VCaP (cell line): ENCODE results near the gene ARRB1.
"Not testable (repeated sequence)": the region's sequence is repeated elsewhere in the genome, so short reads cannot be mapped to it uniquely, and the experiment has no call there.

ENCODE experiments used
- H3K27ac ChIP-seq: fragments of 450-650 bp; 2 replicates; pipeline ENCODE4 v1.5.1; 2017
- TF ChIP-seq, protein P1 (sequence below): fragments of 450-650 bp; conservative IDR thresholded peaks from 2 replicates; pipeline ENCODE4 v1.5.1; 2017; ENCODE audit warnings: mild to moderate bottlenecking, moderate library complexity

The ARRB1 gene

DNA sequence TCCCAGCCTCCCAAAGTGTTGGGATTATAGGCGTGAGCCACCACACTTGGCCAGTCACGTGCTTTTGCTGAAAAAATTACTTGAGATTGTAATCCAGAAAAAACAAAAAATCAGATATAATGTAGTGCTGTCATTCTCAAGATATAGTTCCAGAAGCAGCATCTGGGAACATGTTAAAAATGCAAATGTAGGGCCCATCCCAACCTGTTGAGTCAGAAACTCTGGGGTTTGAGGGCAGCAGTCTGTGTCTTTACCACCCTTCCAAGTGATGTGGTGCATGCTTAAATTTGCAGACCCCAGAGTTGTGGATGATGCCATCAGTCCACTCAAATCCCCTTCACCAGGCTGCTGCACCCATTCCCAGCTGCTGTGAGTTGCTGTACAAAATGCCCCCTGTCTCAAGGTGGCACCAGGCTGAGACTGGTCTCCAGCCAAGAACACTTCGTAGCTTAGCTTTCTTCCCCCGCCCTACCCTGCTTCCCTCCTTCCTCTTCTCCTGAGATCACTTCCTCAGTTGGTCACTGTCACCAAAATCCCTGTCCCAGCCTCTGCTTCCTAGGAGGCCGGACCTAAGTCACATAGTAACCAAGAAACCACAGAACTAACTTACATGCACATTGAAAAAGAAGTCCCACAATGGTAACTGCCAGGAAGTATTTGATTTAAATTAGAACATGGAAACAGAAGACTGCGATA is 18.2 kb upstream of the ARRB1 start:
- TF ChIP-seq, protein P1, sequence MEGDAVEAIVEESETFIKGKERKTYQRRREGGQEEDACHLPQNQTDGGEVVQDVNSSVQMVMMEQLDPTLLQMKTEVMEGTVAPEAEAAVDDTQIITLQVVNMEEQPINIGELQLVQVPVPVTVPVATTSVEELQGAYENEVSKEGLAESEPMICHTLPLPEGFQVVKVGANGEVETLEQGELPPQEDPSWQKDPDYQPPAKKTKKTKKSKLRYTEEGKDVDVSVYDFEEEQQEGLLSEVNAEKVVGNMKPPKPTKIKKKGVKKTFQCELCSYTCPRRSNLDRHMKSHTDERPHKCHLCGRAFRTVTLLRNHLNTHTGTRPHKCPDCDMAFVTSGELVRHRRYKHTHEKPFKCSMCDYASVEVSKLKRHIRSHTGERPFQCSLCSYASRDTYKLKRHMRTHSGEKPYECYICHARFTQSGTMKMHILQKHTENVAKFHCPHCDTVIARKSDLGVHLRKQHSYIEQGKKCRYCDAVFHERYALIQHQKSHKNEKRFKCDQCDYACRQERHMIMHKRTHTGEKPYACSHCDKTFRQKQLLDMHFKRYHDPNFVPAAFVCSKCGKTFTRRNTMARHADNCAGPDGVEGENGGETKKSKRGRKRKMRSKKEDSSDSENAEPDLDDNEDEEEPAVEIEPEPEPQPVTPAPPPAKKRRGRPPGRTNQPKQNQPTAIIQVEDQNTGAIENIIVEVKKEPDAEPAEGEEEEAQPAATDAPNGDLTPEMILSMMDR, result no peak
- no peak overlapping the region for H3K27ac ChIP-seq

DNA sequence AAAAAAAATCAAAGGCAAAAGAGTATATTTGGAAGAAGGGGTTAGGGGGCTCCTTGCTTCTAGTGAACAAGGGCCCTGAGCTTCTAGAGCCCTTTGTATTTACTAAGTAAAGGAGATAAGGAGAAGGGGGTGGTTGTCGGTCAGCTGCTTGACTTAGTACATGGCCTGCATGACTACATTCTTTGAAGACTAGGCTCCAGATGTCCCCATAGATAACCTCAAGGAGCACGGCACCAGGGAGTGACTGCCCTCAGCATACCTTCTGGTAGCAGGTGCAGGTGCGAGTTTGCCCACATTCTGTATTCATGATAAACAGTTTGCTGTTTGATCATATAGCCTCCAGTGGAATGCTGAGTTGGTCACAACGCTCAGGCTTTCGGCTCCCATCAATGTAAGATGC is 15.4 kb upstream of the ARRB1 start:
- H3K27ac ChIP-seq, result not testable (repeated sequence)

DNA sequence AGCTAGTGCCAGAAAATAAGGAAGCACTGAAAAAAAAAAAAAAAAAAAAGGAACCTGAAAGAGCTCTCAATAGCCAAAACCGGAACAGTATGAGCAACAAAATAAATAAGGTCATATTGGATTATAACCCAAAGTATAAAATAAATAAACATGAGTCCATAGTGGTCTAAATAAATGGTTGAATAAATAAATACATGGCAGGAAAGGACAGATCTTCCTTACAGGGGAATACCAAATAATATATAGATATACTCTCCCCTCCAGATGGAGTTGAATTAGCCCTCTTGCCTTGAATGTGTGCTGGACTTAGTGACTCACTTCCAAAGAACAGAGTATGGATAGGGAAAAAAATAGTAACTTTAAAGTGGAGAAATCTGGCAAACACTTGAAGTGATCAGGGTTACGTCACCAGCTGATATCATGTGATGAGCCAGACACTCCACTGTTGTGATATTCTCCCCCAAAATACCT is 14.3 kb upstream of the ARRB1 start:
- TF ChIP-seq, protein P1, result no peak
- no peak overlapping the region for H3K27ac ChIP-seq

DNA sequence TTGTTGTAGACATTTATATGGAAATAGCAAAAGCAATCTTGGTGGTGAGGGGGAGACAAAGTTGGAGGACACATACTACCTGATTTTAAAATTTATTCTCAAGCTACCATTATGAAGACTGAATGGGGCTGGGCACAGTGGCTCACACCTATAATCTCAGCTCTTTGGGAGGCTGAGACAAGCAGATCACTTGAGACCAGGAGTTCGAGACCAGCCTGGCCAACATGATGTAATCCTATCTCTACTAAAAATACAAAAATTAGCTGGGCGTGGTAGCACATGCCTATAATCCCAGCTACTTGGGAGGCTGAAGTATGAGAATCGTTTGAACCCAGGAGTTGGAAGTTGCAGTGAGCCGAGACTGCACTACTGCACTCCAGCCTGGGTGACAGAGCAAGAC is 10.8 kb upstream of the ARRB1 start:
- not testable (repeated sequence) for H3K27ac ChIP-seq

DNA sequence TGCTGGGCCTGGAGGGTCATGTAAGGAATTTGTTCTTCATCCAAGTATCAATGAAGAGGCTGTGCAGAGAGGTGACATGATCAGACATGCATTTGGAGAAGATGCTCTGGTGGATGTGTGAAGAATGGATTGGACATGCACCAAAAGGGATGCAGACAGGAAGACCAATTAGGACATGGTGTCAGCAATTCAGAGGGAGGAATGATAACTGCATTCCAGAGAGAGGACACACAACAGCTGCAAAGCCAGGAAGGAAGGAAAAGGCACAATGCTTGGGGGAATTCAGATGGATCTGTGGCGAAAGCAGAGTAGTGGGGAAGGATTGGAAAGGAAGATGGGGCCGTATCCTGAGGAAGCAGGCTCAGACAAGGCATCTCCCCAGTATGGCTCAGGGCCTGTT is 5.2 kb upstream of the ARRB1 start:
- H3K27ac ChIP-seq, result no peak overlapping the region
- TF ChIP-seq, protein P1, result no peak

DNA sequence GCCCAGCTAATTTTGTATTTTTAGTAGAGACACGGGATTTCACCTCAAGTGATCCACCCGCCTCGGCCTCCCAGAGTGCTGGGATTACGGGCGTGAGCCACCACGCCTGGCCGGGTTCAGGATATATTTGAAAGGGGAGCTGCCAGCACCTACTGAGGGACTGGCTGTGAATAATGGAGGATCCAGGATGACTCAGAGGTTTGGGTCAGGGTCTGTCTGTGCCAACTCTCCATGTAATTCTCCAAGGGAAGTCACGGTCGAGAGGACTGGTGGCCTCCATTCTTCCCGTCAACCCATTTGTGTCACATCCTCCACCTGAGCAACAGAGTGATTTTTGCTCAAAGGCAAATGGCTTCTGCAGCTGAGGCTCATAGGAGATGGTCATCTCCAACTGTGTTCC is 3.6 kb upstream of the ARRB1 start:
- H3K27ac ChIP-seq, result no peak overlapping the region
- TF ChIP-seq, protein P1, result no peak

DNA sequence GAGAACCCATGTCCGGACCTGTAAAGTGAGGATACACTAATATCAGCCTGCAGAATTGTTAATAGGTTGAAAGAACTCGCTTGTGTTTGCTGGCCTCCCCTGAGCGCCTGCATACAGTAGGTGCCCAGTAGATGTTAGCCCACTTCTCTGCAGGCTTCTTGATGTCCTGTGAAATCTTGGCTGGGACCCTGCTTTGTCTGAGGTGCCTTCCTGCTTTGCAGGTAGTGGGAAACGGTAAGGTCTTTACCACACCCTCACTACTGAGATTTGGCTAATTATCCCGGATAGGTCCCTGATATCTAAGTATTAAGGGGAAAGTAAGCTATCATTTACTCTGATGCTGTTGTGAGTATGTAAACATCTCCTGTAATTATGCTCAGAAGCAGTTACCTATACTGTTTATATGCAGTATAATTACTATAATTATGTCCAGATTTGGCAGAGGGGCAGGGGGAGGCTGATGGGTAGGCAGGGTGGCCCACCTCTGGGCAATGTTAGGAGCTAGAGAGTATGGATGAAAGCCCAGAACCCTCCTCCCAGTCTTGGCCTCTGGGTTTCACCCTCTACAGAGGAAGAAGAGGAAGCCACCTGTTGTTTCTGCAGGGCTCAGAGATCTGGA is 1.2 kb upstream of the ARRB1 start:
- TF ChIP-seq, protein P1, result no peak
- H3K27ac ChIP-seq, result peak overlapping the region; percentile 94

DNA sequence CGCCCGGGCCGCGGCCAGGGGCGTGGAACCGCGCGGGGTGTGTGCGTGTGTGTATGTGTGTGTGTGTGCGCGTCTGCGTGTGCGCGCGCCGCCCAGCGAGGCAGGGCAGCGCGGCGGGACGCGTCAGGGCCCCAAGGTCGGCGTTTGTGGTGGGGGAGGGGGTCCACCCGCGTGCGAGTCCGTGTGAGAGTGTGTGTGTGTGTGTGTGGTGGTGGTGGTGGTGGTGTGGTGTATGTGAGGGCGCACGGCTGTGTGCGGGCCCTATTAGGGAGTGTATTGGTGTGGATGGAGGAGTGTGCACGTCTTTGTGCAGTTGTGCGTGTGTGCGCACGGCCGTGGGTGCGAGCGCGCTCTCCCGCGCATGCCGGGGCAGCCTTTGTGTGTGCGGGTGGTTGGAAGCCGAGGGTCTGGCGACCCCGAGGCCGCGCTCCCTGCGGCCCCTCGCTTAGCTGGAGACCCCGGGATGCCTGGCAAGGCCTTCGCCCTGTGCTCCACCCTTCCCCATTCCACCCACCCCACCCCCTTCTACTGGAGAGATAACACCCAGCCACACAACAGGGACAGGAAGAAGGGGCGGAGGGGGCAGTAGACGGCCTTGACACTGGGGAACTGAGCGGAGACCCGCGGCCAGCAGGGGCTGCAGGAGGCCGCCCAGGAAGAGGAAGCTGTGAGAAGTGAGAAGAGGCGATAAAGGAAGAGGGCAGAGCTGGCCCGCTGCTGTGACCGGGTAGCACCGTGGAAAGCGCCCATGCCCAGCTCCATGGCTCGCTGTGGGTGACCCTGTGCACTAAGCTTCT is 528 bp upstream of the ARRB1 start:
- TF ChIP-seq, protein P1, result 0 out of 2 replicates have a peak, but pooled peaks have one; percentile 2
- H3K27ac ChIP-seq, result peak overlapping the region; percentile 94
